ENCODE data around the gene RNF43.

RNF43 gene

GRCh38 chr17:58417300-58418092 lies at the start of gene RNF43:
Gene RNF43 (minus strand): TSS chr17:58417534. CDS start chr17:58415577, 1,957 bp downstream.
- no peak for TF ChIP-seq ZNF274 (IDR thresholded peaks at IDR 0.05; ENCODE audit: low read depth, low read length)
- peak within 1 kb of the TSS; percentile 63; the same call in 1 of the 2 replicates for H3K4me3 ChIP-seq (ENCODE audit: low read length)

- H3K4me3 ChIP-seq (ENCODE audit: low read length), result no peak overlapping the region
- TF ChIP-seq ZNF274 (IDR thresholded peaks at IDR 0.05; ENCODE audit: low read depth, low read length), result no peak
These were observed 38.2 kb upstream of the RNF43 start for GRCh38 chr17:58455491-58455890.

- no peak for TF ChIP-seq ZNF274 (IDR thresholded peaks at IDR 0.05; ENCODE audit: low read depth, low read length)
- no peak overlapping the region for H3K4me3 ChIP-seq (ENCODE audit: low read length)
These were observed 35.4 kb upstream of the RNF43 start for GRCh38 chr17:58452738-58453137.

- H3K4me3 ChIP-seq (ENCODE audit: low read length), result no peak overlapping the region
- no peak for TF ChIP-seq ZNF274 (IDR thresholded peaks at IDR 0.05; ENCODE audit: low read depth, low read length)
These were observed 30.0 kb upstream of the RNF43 start for GRCh38 chr17:58447039-58447975.

- H3K4me3 ChIP-seq (ENCODE audit: low read length), result no peak overlapping the region
- TF ChIP-seq ZNF274 (IDR thresholded peaks at IDR 0.05; ENCODE audit: low read depth, low read length), result no peak
These were observed 28.8 kb upstream of the RNF43 start for GRCh38 chr17:58446086-58446485.

GRCh38 chr17:58436805-58437239 lies 19.5 kb upstream of the RNF43 start:
- no peak for TF ChIP-seq ZNF274 (IDR thresholded peaks at IDR 0.05; ENCODE audit: low read depth, low read length)

GRCh38 chr17:58436245-58436644 lies 18.9 kb upstream of the RNF43 start:
- no peak overlapping the region for H3K4me3 ChIP-seq (ENCODE audit: low read length)
- no peak for TF ChIP-seq ZNF274 (IDR thresholded peaks at IDR 0.05; ENCODE audit: low read depth, low read length)

More at GRCh38 chr17:58436805-58437239, 19.5 kb upstream of the RNF43 start:
- no peak overlapping the region for H3K4me3 ChIP-seq (ENCODE audit: low read length)

GRCh38 chr17:58432806-58433573 lies 15.7 kb upstream of the RNF43 start:
- H3K4me3 ChIP-seq (ENCODE audit: low read length), result no peak overlapping the region
- TF ChIP-seq ZNF274 (IDR thresholded peaks at IDR 0.05; ENCODE audit: low read depth, low read length), result no peak

GRCh38 chr17:58427807-58428206 lies 10.5 kb upstream of the RNF43 start:
- TF ChIP-seq ZNF274 (IDR thresholded peaks at IDR 0.05; ENCODE audit: low read depth, low read length), result no peak
- H3K4me3 ChIP-seq (ENCODE audit: low read length), result no peak overlapping the region

GRCh38 chr17:58421711-58422110 lies 4.4 kb upstream of the RNF43 start:
- no peak overlapping the region for H3K4me3 ChIP-seq (ENCODE audit: low read length)
- TF ChIP-seq ZNF274 (IDR thresholded peaks at IDR 0.05; ENCODE audit: low read depth, low read length), result no peak

- H3K4me3 ChIP-seq (ENCODE audit: low read length), result no peak overlapping the region
- no peak for TF ChIP-seq ZNF274 (IDR thresholded peaks at IDR 0.05; ENCODE audit: low read depth, low read length)
These were observed 3.5 kb upstream of the RNF43 start for GRCh38 chr17:58420827-58421226.

- TF ChIP-seq ZNF274 (IDR thresholded peaks at IDR 0.05; ENCODE audit: low read depth, low read length), result no peak
- H3K4me3 ChIP-seq (ENCODE audit: low read length), result peak overlapping the region; percentile 63; the same call in 1 of the 2 replicates
These were observed 416 bp downstream of the RNF43 start for GRCh38 chr17:58416937-58417299.

GRCh38 chr17:58416396-58416795 lies 938 bp downstream of the RNF43 start:
- TF ChIP-seq ZNF274 (IDR thresholded peaks at IDR 0.05; ENCODE audit: low read depth, low read length), result no peak
- peak overlapping the region; percentile 63; the same call in 1 of the 2 replicates for H3K4me3 ChIP-seq (ENCODE audit: low read length)

All from GM08714 (cell line).